OCI-LY1 (cell line): ENCODE data around the gene FARSB.

Source experiments
- H2AFZ ChIP-seq: fragments of 200-600 bp; sonication (generic), shearing (Covaris generic); 2 replicates; pipeline ENCODE4 v1.6.0; 2014; ENCODE audit warnings: antibody characterized with exemption, mild to moderate bottlenecking, low read length
- H3F3A ChIP-seq: fragments of 200-600 bp; sonication (generic), shearing (Covaris generic); 2 replicates; pipeline ENCODE4 v1.6.0; 2014; ENCODE audit warnings: mild to moderate bottlenecking, antibody characterized with exemption, low read length, moderate library complexity; ENCODE audit not compliant: insufficient read depth
- H3K27ac ChIP-seq: fragments of 200-600 bp; sonication (generic); 2 replicates; pipeline ENCODE4 v1.5.1; 2014; ENCODE audit warnings: low read length, mixed run types, mild to moderate bottlenecking, low read depth; ENCODE audit not compliant: poor library complexity, severe bottlenecking
- H3K27me3 ChIP-seq: fragments of 200-600 bp; sonication (generic); 2 replicates; pipeline ENCODE4 v1.6.0; 2014; ENCODE audit warnings: antibody characterized with exemption, mild to moderate bottlenecking, low read length, moderate library complexity; ENCODE audit not compliant: insufficient read depth
- H3K36me3 ChIP-seq: fragments of 200-600 bp; sonication (generic); 2 replicates; pipeline ENCODE4 v1.6.1; 2014; ENCODE audit warnings: mild to moderate bottlenecking, antibody characterized with exemption, low read length, moderate library complexity, mixed read lengths; ENCODE audit not compliant: insufficient read depth
- H3K4me1 ChIP-seq: fragments of 200-600 bp; sonication (generic); 2 replicates; pipeline ENCODE4 v1.5.1; 2014; ENCODE audit warnings: mild to moderate bottlenecking, low read length, moderate library complexity; ENCODE audit not compliant: insufficient read depth, severe bottlenecking
- H3K4me2 ChIP-seq: fragments of 200-600 bp; sonication (generic), shearing (Covaris generic); 2 replicates; pipeline ENCODE4 v1.6.1; 2014; ENCODE audit warnings: low read length
- H3K4me3 ChIP-seq: fragments of 200-600 bp; sonication (generic); 2 replicates; pipeline ENCODE4 v1.5.1; 2014; ENCODE audit warnings: low read length, low read depth, mild to moderate bottlenecking, mixed read lengths; ENCODE audit not compliant: poor library complexity, severe bottlenecking
- H3K79me2 ChIP-seq: fragments of 200-600 bp; shearing (Covaris generic); 2 replicates; pipeline ENCODE4 v1.6.1; 2016; ENCODE audit warnings: mixed run types, low read length, mixed read lengths; ENCODE audit not compliant: insufficient read depth
- H3K9ac ChIP-seq: fragments of 200-600 bp; sonication (generic), shearing (Covaris generic); 2 replicates; pipeline ENCODE4 v1.6.1; 2014; ENCODE audit warnings: mild to moderate bottlenecking, low read length, mixed read lengths
- H3K9me2 ChIP-seq: fragments of 200-600 bp; sonication (generic), shearing (Covaris generic); 2 replicates; pipeline ENCODE4 v1.6.1; 2014; ENCODE audit warnings: low read depth, mild to moderate bottlenecking, low read length, mixed read lengths
- H3K9me3 ChIP-seq: fragments of 200-600 bp; shearing (Covaris generic); 2 replicates; pipeline ENCODE4 v1.6.1; 2014; ENCODE audit warnings: low read length, mixed read lengths
- H4K20me1 ChIP-seq: fragments of 200-600 bp; sonication (generic), shearing (Covaris generic); 2 replicates; pipeline ENCODE4 v1.6.0; 2016; ENCODE audit warnings: mild to moderate bottlenecking, low read length; ENCODE audit not compliant: insufficient read depth
- EZH2 ChIP-seq: fragments of 200-600 bp; sonication (generic), shearing (Covaris generic); IDR thresholded peaks from 2 replicates; pipeline ENCODE4 v1.8.0; 2017; ENCODE audit warnings: borderline replicate concordance, mixed run types, mild to moderate bottlenecking, antibody characterized with exemption, low read length, moderate library complexity, mixed read lengths
- TF ChIP-seq, protein P1 (sequence below): fragments of 200-600 bp; sonication (generic), shearing (Covaris generic); IDR thresholded peaks from 2 replicates; pipeline ENCODE4 v1.5.1; 2017; ENCODE audit warnings: mild to moderate bottlenecking, antibody characterized with exemption, low read length, moderate library complexity, mixed read lengths

Gene FARSB

DNA sequence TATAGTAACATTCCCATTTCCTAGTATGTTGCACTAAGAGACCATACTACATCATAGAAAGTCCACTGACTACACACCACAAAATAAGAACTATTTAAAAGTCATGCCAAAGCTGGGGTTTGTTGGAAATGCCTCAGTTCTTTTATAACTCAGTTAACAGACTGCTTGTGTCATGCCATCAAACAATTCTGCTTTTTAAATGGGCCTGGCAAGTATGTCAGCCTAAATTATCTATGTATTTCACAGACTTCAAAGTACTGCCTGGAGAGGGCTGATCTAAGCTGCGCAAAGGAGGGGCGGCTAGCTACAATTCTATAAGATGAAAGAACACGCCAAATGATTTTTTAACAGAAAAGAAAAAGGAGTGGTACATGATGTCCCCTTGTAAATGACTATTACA is 49.6 kb downstream of the FARSB start:
- no peaks in the 10 kb centered on the region for H3K4me1 ChIP-seq
- H3K4me3 ChIP-seq, result no peak overlapping the region
- no peak overlapping the region for H2AFZ ChIP-seq
- no peaks in the 10 kb centered on the region for H3K9me3 ChIP-seq
- no peaks in the 10 kb centered on the region; the same call in 1 of the 2 replicates for H3F3A ChIP-seq
- H3K9ac ChIP-seq, result no peak overlapping the region
- H3K79me2 ChIP-seq, result peaks cover 4% of the 10 kb centered on the region; the same call in 1 of the 2 replicates
- H4K20me1 ChIP-seq, result no peaks in the 10 kb centered on the region
- no peaks in the 10 kb centered on the region for H3K27me3 ChIP-seq
- H3K36me3 ChIP-seq, result peaks cover 73% of the 10 kb centered on the region
- no peak overlapping the region for H3K4me2 ChIP-seq
- no peak overlapping the region for H3K27ac ChIP-seq
- H3K9me2 ChIP-seq, result no peaks in the 10 kb centered on the region
- TF ChIP-seq, protein P1, sequence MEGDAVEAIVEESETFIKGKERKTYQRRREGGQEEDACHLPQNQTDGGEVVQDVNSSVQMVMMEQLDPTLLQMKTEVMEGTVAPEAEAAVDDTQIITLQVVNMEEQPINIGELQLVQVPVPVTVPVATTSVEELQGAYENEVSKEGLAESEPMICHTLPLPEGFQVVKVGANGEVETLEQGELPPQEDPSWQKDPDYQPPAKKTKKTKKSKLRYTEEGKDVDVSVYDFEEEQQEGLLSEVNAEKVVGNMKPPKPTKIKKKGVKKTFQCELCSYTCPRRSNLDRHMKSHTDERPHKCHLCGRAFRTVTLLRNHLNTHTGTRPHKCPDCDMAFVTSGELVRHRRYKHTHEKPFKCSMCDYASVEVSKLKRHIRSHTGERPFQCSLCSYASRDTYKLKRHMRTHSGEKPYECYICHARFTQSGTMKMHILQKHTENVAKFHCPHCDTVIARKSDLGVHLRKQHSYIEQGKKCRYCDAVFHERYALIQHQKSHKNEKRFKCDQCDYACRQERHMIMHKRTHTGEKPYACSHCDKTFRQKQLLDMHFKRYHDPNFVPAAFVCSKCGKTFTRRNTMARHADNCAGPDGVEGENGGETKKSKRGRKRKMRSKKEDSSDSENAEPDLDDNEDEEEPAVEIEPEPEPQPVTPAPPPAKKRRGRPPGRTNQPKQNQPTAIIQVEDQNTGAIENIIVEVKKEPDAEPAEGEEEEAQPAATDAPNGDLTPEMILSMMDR, result no peak
- TF ChIP-seq EZH2, result no peak

DNA sequence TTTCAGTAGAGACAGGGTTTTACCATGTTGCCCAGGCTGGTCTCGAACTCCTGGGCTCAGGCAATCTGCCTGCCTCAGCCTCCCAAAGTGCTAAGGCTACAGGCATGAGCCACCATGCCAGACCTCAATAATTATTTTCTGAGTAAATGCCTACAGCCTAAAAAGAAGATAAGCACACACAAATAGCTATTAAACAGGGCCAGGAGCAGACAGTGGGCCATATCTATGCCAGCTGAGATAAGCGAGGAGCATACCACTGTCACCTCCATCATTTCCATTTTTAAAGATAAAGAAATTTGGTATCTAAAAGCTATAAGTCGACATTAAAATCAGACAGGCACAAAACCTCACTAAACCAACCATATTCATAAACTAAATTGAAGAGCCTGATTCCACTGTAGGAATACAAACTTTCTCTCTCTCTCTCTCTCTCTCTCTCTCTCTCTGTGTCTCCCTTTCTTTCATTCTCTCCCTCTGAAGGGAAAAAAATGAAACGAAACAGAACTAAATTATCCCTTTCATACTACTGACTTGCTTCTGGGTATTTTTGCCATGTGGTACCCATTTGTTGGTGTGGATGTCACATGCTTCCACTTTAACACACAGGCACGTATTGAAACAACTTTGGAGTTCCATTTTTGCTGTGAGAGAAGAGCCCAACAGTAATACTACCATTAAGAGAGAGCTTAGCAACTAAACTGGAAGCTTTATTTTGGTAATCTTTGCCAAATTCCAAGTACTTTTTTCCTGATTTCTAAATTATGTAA is 51.0 kb downstream of the FARSB start:
- Histone ChIP-seq H3K4me2 (no peak overlapping the region), H3K79me2 (peaks cover 4% of the 10 kb centered on the region; the same call in 1 of the 2 replicates), H3K27ac (no peak overlapping the region)

DNA sequence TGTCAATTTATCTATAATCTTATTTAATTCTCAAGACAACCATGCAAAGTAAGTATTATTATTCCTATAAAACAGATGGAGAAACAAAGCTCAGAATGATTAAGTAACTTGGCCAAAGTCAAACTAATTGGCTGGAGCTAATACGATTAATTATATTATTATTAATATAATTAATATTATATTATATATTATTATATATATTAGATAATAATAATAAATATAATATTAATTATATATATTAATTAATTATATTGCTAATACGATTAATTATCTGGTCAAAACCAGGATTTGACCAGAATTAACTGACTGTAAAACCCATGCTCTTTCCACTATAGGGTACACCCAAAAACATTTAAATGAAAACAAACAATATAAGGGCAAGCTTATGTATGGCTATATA is 52.4 kb downstream of the FARSB start:
- peaks cover 76% of the 10 kb centered on the region for H3K36me3 ChIP-seq

More for the DNA sequence above, 51.0 kb downstream of the FARSB start:
- no peaks in the 10 kb centered on the region for H3K4me1 ChIP-seq
- no peak overlapping the region for H3K9ac ChIP-seq
- TF ChIP-seq, protein P1, result no peak
- no peak for TF ChIP-seq EZH2
- no peaks in the 10 kb centered on the region; the same call in 1 of the 2 replicates for H3F3A ChIP-seq
- H3K9me2 ChIP-seq, result no peaks in the 10 kb centered on the region
- H3K9me3 ChIP-seq, result no peaks in the 10 kb centered on the region
- H2AFZ ChIP-seq, result no peak overlapping the region
- peaks cover 76% of the 10 kb centered on the region for H3K36me3 ChIP-seq
- H3K27me3 ChIP-seq, result no peaks in the 10 kb centered on the region
- H3K4me3 ChIP-seq, result no peak overlapping the region
- H4K20me1 ChIP-seq, result no peaks in the 10 kb centered on the region

More for the DNA sequence above, 52.4 kb downstream of the FARSB start:
- no peak overlapping the region for H3K4me2 ChIP-seq
- no peaks in the 10 kb centered on the region for H3K9me3 ChIP-seq
- no peak overlapping the region for H2AFZ ChIP-seq
- peaks cover 4% of the 10 kb centered on the region; the same call in 1 of the 2 replicates for H3K79me2 ChIP-seq
- H4K20me1 ChIP-seq, result no peaks in the 10 kb centered on the region
- TF ChIP-seq, protein P1, result no peak
- no peak for TF ChIP-seq EZH2
- H3F3A ChIP-seq, result no peaks in the 10 kb centered on the region; the same call in 1 of the 2 replicates
- H3K9me2 ChIP-seq, result no peaks in the 10 kb centered on the region
- H3K27me3 ChIP-seq, result no peaks in the 10 kb centered on the region
- H3K27ac ChIP-seq, result no peak overlapping the region
- no peaks in the 10 kb centered on the region for H3K4me1 ChIP-seq
- H3K4me3 ChIP-seq, result no peak overlapping the region
- H3K9ac ChIP-seq, result no peak overlapping the region
